Liver (tissue), 9 donors: Measurements from ENCODE around the gene CPLANE2. TPM values are rescaled to one million over a fixed set of nuclear protein-coding genes. Genes with fewer than 3 reads are reported as not detected.
A peak's percentile ranks its signal among the peaks of the same experiment; 100 is the strongest.

ENCODE experiments used
- DNase-seq: peaks from one replicate; pipeline ENCODE4 v3.0.0-alpha.2; 2017; ENCODE audit warnings: low spot score
- H3K27ac ChIP-seq, 2 donors: one replicate each; pipeline ENCODE4 v1.7.0; 2013; ENCODE audit warnings: inconsistent platforms in 2 of 2, low read length in 2 of 2, control low read depth in 1 of 2, low read depth in 1 of 2, mild to moderate bottlenecking in 1 of 2
- H3K27me3 ChIP-seq, 4 donors: one replicate each; pipeline versions ENCODE4 v1.6.1 to v1.7.0; 2013; ENCODE audit warnings: low read length in 3 of 4, inconsistent platforms in 1 of 4, mild to moderate bottlenecking in 1 of 4, moderate library complexity in 1 of 4; ENCODE audit not compliant: control insufficient read depth in 4 of 4, insufficient read depth in 4 of 4
- H3K36me3 ChIP-seq, 4 donors: one replicate each; pipeline versions ENCODE4 v1.6.1 to v1.7.0; 2013; ENCODE audit warnings: low read length in 3 of 4, mild to moderate bottlenecking in 3 of 4, low read depth in 1 of 4, moderate library complexity in 1 of 4; ENCODE audit not compliant: control insufficient read depth in 4 of 4, insufficient read depth in 3 of 4
- H3K4me1 ChIP-seq, 4 donors: one replicate each; pipeline versions ENCODE4 v1.6.1 to v1.7.0; 2013; ENCODE audit warnings: low read length in 3 of 4, mild to moderate bottlenecking in 3 of 4, moderate library complexity in 1 of 4; ENCODE audit not compliant: control insufficient read depth in 4 of 4, insufficient read depth in 4 of 4
- H3K4me3 ChIP-seq, 3 donors: one replicate each; pipeline versions ENCODE4 v1.6.1 to v1.7.0; 2013; ENCODE audit warnings: low read length in 3 of 3, control low read depth in 1 of 3, low read depth in 1 of 3, mild to moderate bottlenecking in 1 of 3
- H3K9ac ChIP-seq, 2 donors: one replicate each; pipeline ENCODE4 v1.7.0; 2013; ENCODE audit warnings: low read length in 2 of 2, mild to moderate bottlenecking in 2 of 2, moderate library complexity in 2 of 2, control low read depth in 1 of 2, low read depth in 1 of 2
- H3K9me3 ChIP-seq, 4 donors: one replicate each; pipeline versions ENCODE4 v1.6.1 to v1.7.0; 2013; ENCODE audit warnings: low read length in 3 of 4; ENCODE audit not compliant: control insufficient read depth in 4 of 4
- ATF3 ChIP-seq: IDR thresholded peaks from 2 replicates; pipeline ENCODE4 v1.6.1; 2016; ENCODE audit warnings: antibody characterized with exemption
- CTCF ChIP-seq: fragments of 150-350 bp; IDR thresholded peaks from 2 replicates; pipeline ENCODE4 v1.5.1; 2017; ENCODE audit warnings: improper control_type of control experiment, low read depth, low read length; ENCODE audit not compliant: missing input control
- EGR1 ChIP-seq, 2 donors: IDR thresholded peaks; 2 replicates each; pipeline ENCODE4 v1.6.1; 2016 to 2018; ENCODE audit warnings: antibody characterized with exemption in 2 of 2, low read depth in 2 of 2
- FOXA1 ChIP-seq: IDR thresholded peaks from 2 replicates; pipeline ENCODE4 v1.6.1; 2016; ENCODE audit warnings: antibody characterized with exemption
- FOXA2 ChIP-seq: IDR thresholded peaks from 2 replicates; pipeline ENCODE4 v1.6.1; 2016; ENCODE audit warnings: antibody characterized with exemption
- GABPA ChIP-seq, 2 donors: IDR thresholded peaks in 1 of 2; conservative IDR thresholded peaks in 1 of 2; 2 replicates each; pipeline ENCODE4 v1.6.1; 2016; ENCODE audit warnings: antibody characterized with exemption in 2 of 2, mild to moderate bottlenecking in 1 of 2, moderate library complexity in 1 of 2
- HNF4A ChIP-seq, 2 donors: conservative IDR thresholded peaks; 2 replicates each; pipeline ENCODE4 v1.6.1; 2016; ENCODE audit warnings: antibody characterized with exemption in 2 of 2, mild to moderate bottlenecking in 2 of 2
- HNF4G ChIP-seq: IDR thresholded peaks from 2 replicates; pipeline ENCODE4 v1.6.1; 2016; ENCODE audit warnings: antibody characterized with exemption
- MAX ChIP-seq: IDR thresholded peaks from 2 replicates; pipeline ENCODE4 v1.6.1; 2016; ENCODE audit warnings: antibody characterized with exemption
- NR2F2 ChIP-seq: IDR thresholded peaks from 2 replicates; pipeline ENCODE4 v1.6.1; 2016; ENCODE audit warnings: antibody characterized with exemption
- RAD21 ChIP-seq, 2 donors: IDR thresholded peaks; 2 replicates each; pipeline ENCODE4 v1.6.1; 2016; ENCODE audit warnings: antibody characterized with exemption in 2 of 2, mild to moderate bottlenecking in 2 of 2
- REST ChIP-seq: IDR thresholded peaks from 2 replicates; pipeline ENCODE4 v1.6.1; 2016; ENCODE audit warnings: antibody characterized with exemption, mild to moderate bottlenecking
- RXRA ChIP-seq, 2 donors: IDR thresholded peaks; 2 replicates each; pipeline ENCODE4 v1.6.1; 2017 to 2018; ENCODE audit warnings: antibody characterized with exemption in 2 of 2, mild to moderate bottlenecking in 1 of 2
- SP1 ChIP-seq: IDR thresholded peaks from 2 replicates; pipeline ENCODE4 v1.6.1; 2018; ENCODE audit warnings: antibody characterized with exemption, mild to moderate bottlenecking
- YY1 ChIP-seq: IDR thresholded peaks from 2 replicates; pipeline ENCODE4 v1.6.1; 2016; ENCODE audit warnings: antibody characterized with exemption, mild to moderate bottlenecking
- ZBTB33 ChIP-seq: IDR thresholded peaks from 2 replicates; pipeline ENCODE4 v1.6.1; 2016; ENCODE audit warnings: antibody characterized with exemption
- WGBS: extraction: QIAGEN DNeasy Blood & Tissue Kit; methylation state at CpG from one replicate; pipeline ENCODE4 v1.1.7; 2013; 5-methylcytosine and 5-hydroxymethylcytosine counted together
- polyA plus RNA-seq, 2 donors: library from polyadenylated mRNA; stranded (reverse) in 1 of 2; unstranded in 1 of 2; fragments of 200-250 nt in 1 of 2; fragments of >200 nt in 1 of 2; fragmentation: Nextera tagmentation in 1 of 2; extraction: Ambion mirVana in 1 of 2; gene quantifications; one replicate each; pipeline versions ENCODE4 v1.2.1 to v1.2.3, GENCODE V29; 2013 to 2015
- total RNA-seq, 2 donors: library from RNA; depleted of rRNA; stranded (reverse); fragments of >200 nt; gene quantifications; one replicate each; pipeline ENCODE4 v1.2.3, GENCODE V29; 2014
- donor health status: healthy.
- donor health status: healthy.
- donor health status: healthy.
- donor health status: healthy.
- donor health status: healthy.

The CPLANE2 gene
- total and polyA plus RNA-seq, 4 donors: 0.96 to 2.7 (median 2.5) TPM

GRCh38 chr1:16189921-16190621 is 46.9 kb downstream of the CPLANE2 start:
- Histone ChIP-seq H3K36me3 (peaks cover 0 to 2% (median 0%) of the 10 kb centered on the region in 4 donors), H3K4me1 (peaks cover 5 to 35% (median 23%) of the 10 kb centered on the region in 4 donors), H3K27me3 (no peaks in the 10 kb centered on the region), H3K9me3 (no peaks in the 10 kb centered on the region), H3K27ac (no peak overlapping the region), H3K4me3 (no peak overlapping the region), H3K9ac (no peak overlapping the region)
- TF ChIP-seq HNF4A (conservative IDR thresholded peaks at IDR 0.05) (peak; percentile 53 to 62), REST (no peak), HNF4G (no peak), YY1 (peak; percentile 10), RXRA (IDR thresholded peaks at IDR 0.05) (peak in 1 of 2 donors; percentile 49)
- 34% methylated on average over 9 of the region's 9 CpGs for WGBS
- DNase-seq: no peak

GRCh38 chr1:16189003-16189402 is 48.0 kb downstream of the CPLANE2 start:
- peaks cover 5 to 46% (median 33%) of the 10 kb centered on the region in 4 donors for H3K4me1 ChIP-seq
- TF ChIP-seq ATF3 (no peak), ZBTB33 (no peak), YY1 (no peak), SP1 (no peak), RAD21 (IDR thresholded peaks at IDR 0.05) (peak in 1 of 2 donors; percentile 9)
- H3K4me3 ChIP-seq: no peak overlapping the region
- no peak for DNase-seq
- 25% methylated on average over 6 of the region's 6 CpGs for WGBS
- no peaks in the 10 kb centered on the region for H3K9me3 ChIP-seq
- no peaks in the 10 kb centered on the region for H3K27me3 ChIP-seq
- H3K27ac ChIP-seq: no peak overlapping the region
- H3K9ac ChIP-seq: no peak overlapping the region
- peaks cover 0 to 2% (median 0%) of the 10 kb centered on the region in 4 donors for H3K36me3 ChIP-seq

- Histone ChIP-seq H3K27me3 (no peaks in the 10 kb centered on the region), H3K27ac (no peak overlapping the region), H3K9ac (no peak overlapping the region), H3K4me1 (peaks cover 14 to 57% (median 42%) of the 10 kb centered on the region in 4 donors), H3K36me3 (no peaks in the 10 kb centered on the region), H3K4me3 (no peak overlapping the region), H3K9me3 (no peaks in the 10 kb centered on the region)
- TF ChIP-seq GABPA (IDR thresholded peaks at IDR 0.05 in 1 of 2, conservative IDR thresholded peaks at IDR 0.05 in 1 of 2) (no peak), FOXA1 (no peak), YY1 (no peak), RXRA (IDR thresholded peaks at IDR 0.05) (no peak), EGR1 (IDR thresholded peaks at IDR 0.05; ENCODE audit: low read depth in 2 of 2) (no peak), FOXA2 (no peak), RAD21 (IDR thresholded peaks at IDR 0.05) (peak; percentile 100), NR2F2 (no peak), MAX (no peak), HNF4A (conservative IDR thresholded peaks at IDR 0.05) (no peak), CTCF (peak; percentile 99), ATF3 (no peak)
- WGBS: 21% methylated on average over 15 of the region's 15 CpGs
- DNase-seq: peak; percentile 84
Measured at GRCh38 chr1:16187748-16188401, 49.1 kb downstream of the CPLANE2 start.
